Thyroid gland (tissue), 4 donors: ENCODE measurements around the gene MYO3A.

ENCODE experiments used
- POLR2A ChIP-seq, 2 donors: fragments of 450-650 bp; IDR thresholded peaks; one replicate each; pipeline ENCODE4 v1.6.1; 2017; ENCODE audit warnings: antibody characterized with exemption in 2 of 2, mild to moderate bottlenecking in 2 of 2, moderate library complexity in 1 of 2
- TF ChIP-seq, protein P1 (sequence below), 6 experiments: fragments of 200-600 bp in 3 of 6; fragments of 450-650 bp in 3 of 6; sonication (generic) in 3 of 6; IDR thresholded peaks; one replicate each; pipeline ENCODE4 v1.5.1; 2016 to 2019; ENCODE audit warnings: antibody characterized with exemption in 6 of 6, mild to moderate bottlenecking in 2 of 6, inconsistent platforms in 1 of 6, moderate library complexity in 1 of 6

DNA sequence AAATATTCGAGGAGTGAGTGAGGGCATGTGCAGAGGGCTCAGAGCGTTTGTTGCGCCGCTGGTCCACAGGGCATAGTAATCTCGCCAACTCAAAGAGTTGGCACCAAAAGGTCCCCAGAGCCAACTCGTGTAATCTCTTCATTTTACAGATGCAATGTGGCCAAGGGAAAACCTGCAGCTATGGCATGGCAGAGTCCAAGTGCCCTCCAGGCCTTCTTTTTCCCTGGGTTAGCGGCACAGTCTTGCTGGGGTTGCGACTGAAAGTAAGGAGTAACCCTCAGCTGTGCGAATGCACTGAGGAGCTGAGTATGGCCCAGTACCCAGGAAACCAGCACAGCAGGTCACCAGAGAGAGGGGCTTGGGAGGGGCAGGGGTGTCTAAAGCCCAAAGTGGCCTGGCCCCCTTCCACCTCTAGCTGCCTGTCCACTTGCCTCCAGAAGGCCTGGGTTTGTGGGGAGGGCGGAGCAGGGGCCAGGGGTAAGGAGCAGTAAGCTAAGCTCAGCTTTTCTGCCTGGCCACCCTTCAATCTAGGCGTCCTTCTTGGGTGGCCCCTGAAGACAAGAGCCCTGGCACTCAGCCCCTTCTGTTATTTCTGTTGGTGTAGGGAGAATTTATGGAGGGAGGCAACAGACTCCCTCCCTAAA is 279.2 kb downstream of the MYO3A start:
- TF ChIP-seq, protein P1, sequence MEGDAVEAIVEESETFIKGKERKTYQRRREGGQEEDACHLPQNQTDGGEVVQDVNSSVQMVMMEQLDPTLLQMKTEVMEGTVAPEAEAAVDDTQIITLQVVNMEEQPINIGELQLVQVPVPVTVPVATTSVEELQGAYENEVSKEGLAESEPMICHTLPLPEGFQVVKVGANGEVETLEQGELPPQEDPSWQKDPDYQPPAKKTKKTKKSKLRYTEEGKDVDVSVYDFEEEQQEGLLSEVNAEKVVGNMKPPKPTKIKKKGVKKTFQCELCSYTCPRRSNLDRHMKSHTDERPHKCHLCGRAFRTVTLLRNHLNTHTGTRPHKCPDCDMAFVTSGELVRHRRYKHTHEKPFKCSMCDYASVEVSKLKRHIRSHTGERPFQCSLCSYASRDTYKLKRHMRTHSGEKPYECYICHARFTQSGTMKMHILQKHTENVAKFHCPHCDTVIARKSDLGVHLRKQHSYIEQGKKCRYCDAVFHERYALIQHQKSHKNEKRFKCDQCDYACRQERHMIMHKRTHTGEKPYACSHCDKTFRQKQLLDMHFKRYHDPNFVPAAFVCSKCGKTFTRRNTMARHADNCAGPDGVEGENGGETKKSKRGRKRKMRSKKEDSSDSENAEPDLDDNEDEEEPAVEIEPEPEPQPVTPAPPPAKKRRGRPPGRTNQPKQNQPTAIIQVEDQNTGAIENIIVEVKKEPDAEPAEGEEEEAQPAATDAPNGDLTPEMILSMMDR (IDR thresholded peaks at IDR 0.05) = no peak
- TF ChIP-seq POLR2A (IDR thresholded peaks at IDR 0.05) = no peak
